GM12865 (cell line): Measurements from ENCODE around the gene P4HA2.

Experiments
- DNase-seq: peaks from one replicate; pipeline ENCODE4 v3.0.0; 2010; ENCODE audit warnings: low read depth
- H3K4me3 ChIP-seq: 2 replicates; pipeline ENCODE4 v1.5.1; 2011; ENCODE audit warnings: mild to moderate bottlenecking, low read depth, low read length, control low read depth
- CTCF ChIP-seq: IDR thresholded peaks from 2 replicates; pipeline ENCODE4 v1.5.1; 2011; ENCODE audit warnings: low read length, control low read depth, low read depth, inconsistent platforms; ENCODE audit not compliant: insufficient read depth; ENCODE audit errors: missing control alignments

The P4HA2 gene

GRCh38 chr5:132237141-132237540, 9.5 kb upstream of the P4HA2 start:
- no peak overlapping the region for H3K4me3 ChIP-seq
- DNase-seq = no peak
- TF ChIP-seq CTCF = no peak

- TF ChIP-seq CTCF = no peak
- no peak overlapping the region for H3K4me3 ChIP-seq
- DNase-seq = no peak
Measured at GRCh38 chr5:132235340-132235739, 7.7 kb upstream of the P4HA2 start.

- no peak overlapping the region for H3K4me3 ChIP-seq
- DNase-seq = no peak
- no peak for TF ChIP-seq CTCF
Measured at GRCh38 chr5:132234684-132235062, 7.0 kb upstream of the P4HA2 start.

GRCh38 chr5:132233811-132234683, 6.4 kb upstream of the P4HA2 start:
- no peak for TF ChIP-seq CTCF
- no peak overlapping the region for H3K4me3 ChIP-seq
- no peak for DNase-seq

DNA sequence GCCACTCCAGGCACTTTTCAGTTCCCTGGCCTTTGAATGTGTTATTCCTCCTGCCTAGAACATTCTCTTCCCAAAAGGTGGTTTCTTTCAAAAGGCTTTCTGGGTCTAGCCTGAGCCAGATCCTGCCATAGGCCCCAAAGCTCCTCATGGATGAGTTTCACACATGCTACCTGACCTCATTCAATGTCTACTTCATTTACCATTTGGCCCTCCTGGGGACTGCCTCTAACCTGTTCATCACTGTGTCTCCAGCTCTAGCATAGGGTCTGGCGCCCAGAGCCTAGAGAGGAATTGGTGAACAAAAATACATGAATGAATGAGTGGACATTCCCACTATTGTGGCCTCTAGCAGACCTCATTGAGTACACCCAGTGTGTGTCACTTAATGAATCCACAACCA, 5.4 kb upstream of the P4HA2 start:
- no peak for DNase-seq
- no peak for TF ChIP-seq CTCF
- no peak overlapping the region for H3K4me3 ChIP-seq

DNA sequence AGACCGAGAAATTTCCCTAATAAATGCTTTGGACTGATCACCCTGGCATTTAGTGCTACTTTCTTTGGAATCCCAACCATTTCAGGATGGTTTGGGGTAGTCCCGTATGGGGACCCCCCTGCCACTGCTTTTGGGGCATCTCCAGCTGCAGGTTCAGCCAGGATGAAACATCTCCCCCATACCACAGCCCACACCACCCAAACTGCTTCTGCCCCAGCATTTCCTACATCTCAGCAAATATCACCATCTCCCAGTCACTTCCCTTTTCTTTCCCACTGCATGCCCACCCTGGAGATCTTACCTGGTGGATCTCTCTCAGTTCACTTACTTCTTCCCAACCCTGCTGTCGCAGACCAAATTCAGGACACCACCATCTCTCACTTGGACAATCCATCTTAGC, 4.8 kb upstream of the P4HA2 start:
- H3K4me3 ChIP-seq = no peak overlapping the region
- no peak for DNase-seq
- no peak for TF ChIP-seq CTCF

DNA sequence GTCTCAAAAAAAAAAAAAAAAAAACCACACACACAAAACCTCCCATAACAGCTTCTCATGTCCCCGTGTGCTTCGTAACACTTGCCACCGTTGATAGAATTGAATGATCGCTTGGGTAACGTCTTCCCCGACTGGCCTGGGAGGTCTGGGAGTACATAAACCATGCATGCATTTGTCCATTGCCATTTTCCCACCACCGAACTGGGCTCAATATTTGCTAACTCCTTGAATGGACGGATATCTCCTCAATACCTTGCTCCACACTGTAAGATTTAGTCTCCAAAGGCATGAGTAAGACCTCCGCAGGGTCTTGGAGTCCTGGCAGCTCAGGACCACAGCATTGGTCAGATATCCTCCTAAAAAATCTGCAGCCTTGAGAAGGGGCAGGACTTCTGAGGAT, 3.2 kb upstream of the P4HA2 start:
- TF ChIP-seq CTCF = no peak
- DNase-seq = no peak
- no peak overlapping the region for H3K4me3 ChIP-seq
